Skeletal muscle cell (primary cell): ENCODE data around the gene PLEKHG7.
"Not testable (repeated sequence)": the region's sequence is repeated elsewhere in the genome, so short reads cannot be mapped to it uniquely, and the experiment has no call there.

Source experiments
- DNase-seq: peaks from one replicate; pipeline ENCODE4 v3.0.0-alpha.2; 2010; ENCODE audit warnings: low read depth
- H3K4me3 ChIP-seq: 2 replicates; pipeline ENCODE4 v1.5.1; 2011; ENCODE audit warnings: low read depth, mild to moderate bottlenecking, control low read depth, low read length, moderate library complexity

The PLEKHG7 gene

DNA sequence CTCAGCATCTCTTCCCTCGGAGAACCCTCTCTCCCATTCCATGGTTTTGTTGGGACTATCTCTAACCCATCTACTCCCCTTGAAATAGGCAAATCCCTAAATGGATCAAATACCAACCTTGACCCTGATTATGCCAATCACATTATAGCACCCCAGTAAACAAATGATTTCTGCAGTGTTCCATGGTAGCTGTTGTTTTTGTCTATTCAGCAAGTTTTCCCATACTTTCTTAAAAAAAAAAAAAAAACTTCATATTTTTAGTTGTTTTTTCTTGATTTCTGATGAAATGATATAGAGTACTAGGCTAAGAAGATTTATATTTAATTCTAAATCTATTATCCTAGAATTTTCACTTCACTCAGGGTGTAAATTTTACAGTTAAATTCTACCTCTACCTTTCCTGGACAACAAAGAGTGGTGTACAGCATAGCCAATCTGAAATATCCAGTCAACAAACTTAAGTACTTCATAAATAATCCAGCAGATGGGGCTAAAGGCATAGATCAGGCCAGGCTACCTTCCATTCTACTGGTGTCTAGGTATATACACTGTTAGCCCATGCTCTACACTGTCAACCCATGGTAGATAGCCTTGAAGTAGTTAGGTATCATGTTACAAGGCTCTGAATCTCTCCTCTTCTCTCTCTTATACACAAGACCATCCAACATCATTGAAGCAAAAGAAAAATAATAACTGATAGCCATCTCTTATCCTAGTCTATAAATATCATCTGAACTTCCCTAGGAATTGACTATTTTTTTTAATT lies 82.2 kb downstream of the PLEKHG7 start:
- no peak overlapping the region for H3K4me3 ChIP-seq
- DNase-seq = peak; percentile 42

DNA sequence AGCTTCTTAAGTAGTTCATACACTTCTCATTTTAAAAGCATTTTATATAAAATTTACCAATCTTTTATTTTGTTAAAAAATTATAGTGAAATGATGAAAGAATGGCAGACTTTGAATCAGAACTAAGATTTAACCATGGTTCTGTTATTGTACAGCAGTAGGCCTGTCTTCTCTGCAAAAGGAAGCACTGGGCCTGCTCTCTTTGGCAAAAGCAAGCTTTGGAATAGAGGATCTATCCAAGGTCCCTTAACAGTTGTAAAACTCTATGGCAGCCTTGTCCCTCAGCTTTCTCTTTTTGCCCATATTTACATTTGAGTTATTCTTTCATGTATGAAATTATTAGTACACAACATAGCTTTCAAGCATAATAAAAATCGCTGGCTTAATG lies 82.8 kb downstream of the PLEKHG7 start:
- H3K4me3 ChIP-seq = no peak overlapping the region
- no peak for DNase-seq

DNA sequence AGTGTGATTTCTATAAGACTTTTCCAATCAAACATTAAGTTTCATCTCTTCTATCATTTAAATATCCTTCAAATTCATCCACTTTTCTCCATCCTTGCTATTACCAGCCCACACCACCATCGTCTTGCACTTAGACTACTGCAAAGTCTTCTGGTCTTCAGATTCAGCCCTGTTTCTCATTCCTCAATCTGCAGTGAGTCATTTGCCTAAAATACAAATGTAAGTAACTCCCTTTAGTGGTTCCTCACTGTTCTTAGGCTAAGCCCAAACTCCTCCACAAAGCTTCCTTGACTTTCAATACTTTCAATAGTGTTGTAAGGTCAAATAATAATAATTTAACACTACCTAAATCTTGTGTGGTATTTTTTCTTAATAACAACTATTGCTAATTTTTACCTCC lies 83.3 kb downstream of the PLEKHG7 start:
- no peak overlapping the region for H3K4me3 ChIP-seq
- no peak for DNase-seq

DNA sequence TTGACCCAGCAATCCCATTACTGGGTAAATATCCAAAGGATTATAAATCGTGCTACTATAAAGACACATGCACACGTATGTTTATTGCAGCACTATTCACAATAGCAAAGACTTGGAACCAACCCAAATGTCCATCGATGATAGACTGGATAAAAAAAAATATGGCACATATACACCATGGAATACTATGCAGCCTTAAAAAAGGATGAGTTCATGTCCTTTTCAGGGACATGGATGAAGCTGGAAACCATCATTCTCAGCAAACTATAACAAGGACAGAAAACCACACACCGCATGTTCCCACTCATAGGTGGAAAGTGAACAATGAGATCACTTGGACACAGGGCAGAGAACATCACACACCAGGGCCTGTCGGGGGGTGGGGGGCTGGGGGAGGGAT lies 91.6 kb downstream of the PLEKHG7 start:
- not testable (repeated sequence) for H3K4me3 ChIP-seq, DNase-seq

DNA sequence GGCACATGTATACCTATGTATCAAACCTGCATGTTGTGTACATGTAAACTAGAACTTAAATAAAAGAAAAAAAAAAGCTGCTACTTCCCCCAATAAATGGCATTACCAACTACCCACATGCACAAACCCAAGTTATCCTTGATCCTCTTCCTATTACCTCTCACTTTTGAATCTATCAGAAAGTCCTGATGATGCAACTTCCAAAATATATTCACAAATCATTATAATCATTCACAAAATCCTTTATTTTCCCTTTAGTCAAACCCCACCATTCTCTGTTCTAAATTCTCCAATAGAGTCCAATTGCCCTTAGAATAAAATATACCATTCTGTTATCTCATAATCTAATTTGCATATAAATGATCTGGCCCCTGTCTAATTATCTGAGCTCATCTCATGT lies 92.0 kb downstream of the PLEKHG7 start:
- no peak overlapping the region for H3K4me3 ChIP-seq
- DNase-seq = no peak

DNA sequence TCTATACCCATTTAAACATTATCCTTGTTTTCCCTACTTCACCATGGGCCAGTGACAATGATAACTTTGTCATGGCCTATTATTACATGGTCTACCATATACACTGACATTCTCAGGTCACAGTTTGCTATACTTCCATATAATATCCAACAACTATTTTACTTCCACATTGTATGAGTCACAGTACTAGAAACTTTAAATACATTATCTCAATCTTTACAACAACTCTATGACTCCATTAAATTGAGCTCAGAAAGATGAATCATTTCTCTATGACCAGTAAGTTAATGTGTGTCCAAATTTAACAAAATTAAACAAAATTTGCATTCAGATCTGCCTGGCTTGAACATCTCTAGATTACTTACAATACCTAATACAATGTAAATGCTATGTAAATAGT lies 93.9 kb downstream of the PLEKHG7 start:
- H3K4me3 ChIP-seq = no peak overlapping the region
- no peak for DNase-seq

DNA sequence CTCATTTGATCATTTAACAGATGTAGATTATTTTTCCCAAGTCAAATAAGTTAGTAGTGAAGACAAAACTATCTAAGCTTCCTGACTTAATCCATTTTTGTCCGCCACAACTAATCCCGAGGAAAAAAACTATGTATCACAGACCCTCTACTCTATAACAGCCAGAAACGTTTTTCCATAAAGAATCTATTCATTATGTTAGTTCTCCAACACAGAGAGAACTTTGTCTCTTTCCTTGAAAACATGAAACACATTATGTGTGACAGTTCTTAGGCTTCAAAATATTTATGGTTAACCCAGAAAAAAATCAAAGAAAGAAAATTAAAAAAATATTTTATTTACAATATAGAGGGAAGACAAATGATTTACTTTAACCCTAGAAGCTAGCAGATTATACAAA lies 100.1 kb downstream of the PLEKHG7 start:
- no peak overlapping the region for H3K4me3 ChIP-seq
- DNase-seq = no peak

DNA sequence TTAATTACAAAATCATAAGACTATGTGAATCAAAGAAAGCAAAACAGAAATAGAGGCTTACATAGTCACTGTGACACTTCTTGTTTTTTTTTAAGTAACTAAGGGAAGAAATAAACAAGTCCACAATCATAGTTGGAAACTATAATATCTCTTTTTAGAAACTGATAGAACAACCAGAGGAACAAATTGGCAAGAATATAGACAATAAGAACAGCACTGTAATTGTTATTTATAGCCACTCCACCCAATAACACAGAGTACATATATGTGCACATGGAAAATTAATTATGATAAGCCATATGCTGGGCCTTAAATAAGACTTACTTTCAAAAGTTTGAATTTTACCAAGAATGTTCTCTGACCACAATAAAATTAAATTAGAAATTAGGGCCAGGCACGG lies 101.1 kb downstream of the PLEKHG7 start:
- DNase-seq = no peak
- H3K4me3 ChIP-seq = no peak overlapping the region

DNA sequence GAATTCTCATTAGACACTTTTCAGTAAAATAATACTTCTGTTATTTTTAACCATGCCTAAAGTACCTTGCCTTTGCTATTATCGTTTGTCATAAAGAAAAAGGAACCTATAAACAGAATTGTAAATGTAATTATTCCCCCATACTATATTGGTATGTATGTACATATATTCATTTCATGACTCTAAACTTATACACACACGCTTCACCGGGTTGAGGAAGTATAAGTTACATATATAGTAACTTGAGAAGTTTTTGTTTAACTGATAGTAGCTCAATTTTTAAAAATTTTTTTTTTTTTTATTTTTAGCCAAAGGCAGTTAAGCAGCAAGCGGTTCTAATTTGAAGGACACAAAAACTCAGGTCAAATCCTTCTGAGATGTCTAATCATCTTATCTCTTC lies 107.6 kb downstream of the PLEKHG7 start:
- H3K4me3 ChIP-seq = no peak overlapping the region
- DNase-seq = no peak

DNA sequence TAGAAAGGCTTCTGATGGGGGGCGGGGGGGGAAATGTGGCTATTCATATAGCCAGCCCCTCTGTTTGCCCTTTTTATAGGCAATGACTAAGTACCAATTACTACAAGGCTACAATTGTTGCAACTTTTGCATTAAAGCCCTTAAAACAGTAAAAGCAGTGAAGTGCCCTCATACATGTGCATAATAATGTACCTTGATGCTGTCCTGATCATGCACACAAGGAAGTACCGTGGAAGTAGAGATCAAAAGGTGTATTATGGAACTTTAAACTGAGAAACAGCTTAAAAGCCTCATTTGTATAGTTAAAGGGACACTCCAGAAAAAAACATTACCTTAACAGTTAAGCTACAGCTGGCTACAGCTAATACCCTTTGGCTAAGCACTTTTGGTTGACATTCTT lies 111.8 kb downstream of the PLEKHG7 start:
- no peak overlapping the region for H3K4me3 ChIP-seq
- no peak for DNase-seq

DNA sequence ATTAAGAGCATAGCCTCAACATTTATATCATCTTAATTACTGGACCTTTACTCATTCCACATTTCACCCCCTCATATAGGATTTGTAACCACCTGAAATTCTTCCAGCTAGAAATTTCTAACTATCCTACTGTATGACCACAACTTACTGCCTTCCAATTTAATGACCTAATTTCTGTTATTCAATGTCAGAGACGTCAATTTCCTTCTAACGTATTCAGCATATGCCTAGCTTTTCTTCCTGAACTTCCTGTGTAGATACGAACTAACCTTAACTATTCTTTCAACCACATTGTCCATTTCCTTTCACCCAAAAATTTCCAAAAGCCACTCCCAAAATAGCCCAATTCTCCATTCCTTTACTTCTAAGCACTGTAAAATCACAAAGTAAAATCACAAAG lies 118.4 kb downstream of the PLEKHG7 start:
- DNase-seq = no peak
- H3K4me3 ChIP-seq = no peak overlapping the region
